HepG2 (cell line): ENCODE results near the gene TTPAL. TPM values are rescaled to one million over a fixed set of nuclear protein-coding genes. Genes with fewer than 3 reads are reported as not detected.

Experiments
- CREB3 ChIP-seq: sonication (generic); formaldehyde crosslinking; IDR thresholded peaks from 2 replicates; pipeline ENCODE4 v1.5.0; 2020; ENCODE audit warnings: missing genetic modification reagents
- HMGXB3 ChIP-seq: sonication (generic); formaldehyde crosslinking; IDR thresholded peaks from 2 replicates; pipeline ENCODE4 v1.4.0; 2020; ENCODE audit warnings: missing genetic modification reagents, borderline replicate concordance
- NR2F6 ChIP-seq, 2 experiments: IDR thresholded peaks; 2 replicates each; pipeline ENCODE4 v1.6.1; 2016; ENCODE audit warnings: antibody characterized with exemption in 1 of 2, mild to moderate bottlenecking in 1 of 2
- RERE ChIP-seq: IDR thresholded peaks from 2 replicates; pipeline ENCODE4 v1.6.1; 2016; ENCODE audit warnings: low read depth, missing genetic modification reagents, missing compliant biosample characterization
- SAP130 ChIP-seq: IDR thresholded peaks from 2 replicates; pipeline ENCODE4 v1.6.1; 2016; ENCODE audit warnings: low read depth
- SOX6 ChIP-seq, 2 experiments: fragments of 450-650 bp in 1 of 2; sonication (generic) in 1 of 2; formaldehyde crosslinking in 1 of 2; IDR thresholded peaks; 2 replicates each; pipeline versions ENCODE4 v1.4.0 to v1.6.1; 2017 to 2020; ENCODE audit warnings: antibody characterized with exemption in 1 of 2, mild to moderate bottlenecking in 1 of 2, missing genetic modification reagents in 1 of 2
- WIZ ChIP-seq: sonication (generic); formaldehyde crosslinking; IDR thresholded peaks from 2 replicates; pipeline ENCODE4 v1.5.1; 2020; ENCODE audit warnings: mild to moderate bottlenecking, missing genetic modification reagents
- ZBTB3 ChIP-seq: sonication (generic); formaldehyde crosslinking; IDR thresholded peaks from 2 replicates; pipeline ENCODE4 v1.4.0; 2020; ENCODE audit warnings: low read depth, mild to moderate bottlenecking, moderate library complexity, missing genetic modification reagents, borderline replicate concordance
- ZNF512 ChIP-seq: sonication (generic); formaldehyde crosslinking; IDR thresholded peaks from 2 replicates; pipeline ENCODE4 v1.4.0; 2020; ENCODE audit warnings: mild to moderate bottlenecking, missing genetic modification reagents
- ZSCAN5A ChIP-seq: sonication (generic); formaldehyde crosslinking; IDR thresholded peaks from 2 replicates; pipeline ENCODE4 v1.8.0; 2022; ENCODE audit warnings: mild to moderate bottlenecking, missing genetic modification reagents, borderline replicate concordance
- polyA plus RNA-seq, 8 experiments: library from polyadenylated mRNA; depleted of rRNA in 3 of 8; stranded (reverse) in 7 of 8; unstranded in 1 of 8; fragments of >200 nt; fragmentation: Illumina TruSeq in 4 of 8; extraction: Trizol in 4 of 8; gene quantifications; 2 replicates each; pipeline versions ENCODE4 v1.2.1 to v1.2.3, GENCODE V29; 2011 to 2016; ENCODE audit warnings: low read depth in 4 of 8, missing spikeins in 1 of 8, mixed read lengths in 1 of 8; ENCODE audit not compliant: insufficient read depth in 1 of 8
- total RNA-seq, 5 experiments: library from RNA; depleted of rRNA; stranded (reverse); fragments of >200 nt; fragmentation: Illumina TruSeq; extraction: Trizol; gene quantifications; 2 replicates each; pipeline ENCODE4 v1.2.3, GENCODE V29; 2016; ENCODE audit warnings: low read depth in 1 of 5

Gene TTPAL
- total and polyA plus RNA-seq, 2 of the 13 experiments (the other 11 are each of a cell fraction or from before 2014, with no cell fraction given), result 4.3 to 18.8 TPM

- no peak for TF ChIP-seq RERE (CRISPR knock-in tag)
- TF ChIP-seq NR2F6 (IDR thresholded peaks at IDR 0.05), result peak; percentile 90
- peak; percentile 92 for TF ChIP-seq NR2F6 (CRISPR knock-in tag; IDR thresholded peaks at IDR 0.05)
- TF ChIP-seq SOX6 (IDR thresholded peaks at IDR 0.05), result no peak
- no peak for TF ChIP-seq SOX6 (CRISPR knock-in tag; IDR thresholded peaks at IDR 0.05)
- TF ChIP-seq SAP130 (CRISPR knock-in tag), result 0 out of 2 replicates have a peak, but pooled peaks have one; percentile 26
- peak; percentile 85; the same call in 1 of the 2 replicates for TF ChIP-seq WIZ (CRISPR knock-in tag)
- TF ChIP-seq HMGXB3 (CRISPR knock-in tag), result 0 out of 2 replicates have a peak, but pooled peaks have one; percentile 39
- no peak for TF ChIP-seq ZSCAN5A
- TF ChIP-seq ZBTB3, result no peak
- TF ChIP-seq CREB3 (CRISPR knock-in tag), result no peak
- TF ChIP-seq ZNF512 (CRISPR knock-in tag), result no peak
These were observed 27.8 kb upstream of the TTPAL start (continued) for GRCh38 chr20:44447827-44448419.
